ENCODE measurements around the gene LECT2.
A peak's percentile ranks its signal among the peaks of the same experiment; 100 is the strongest.

Gene LECT2

DNA sequence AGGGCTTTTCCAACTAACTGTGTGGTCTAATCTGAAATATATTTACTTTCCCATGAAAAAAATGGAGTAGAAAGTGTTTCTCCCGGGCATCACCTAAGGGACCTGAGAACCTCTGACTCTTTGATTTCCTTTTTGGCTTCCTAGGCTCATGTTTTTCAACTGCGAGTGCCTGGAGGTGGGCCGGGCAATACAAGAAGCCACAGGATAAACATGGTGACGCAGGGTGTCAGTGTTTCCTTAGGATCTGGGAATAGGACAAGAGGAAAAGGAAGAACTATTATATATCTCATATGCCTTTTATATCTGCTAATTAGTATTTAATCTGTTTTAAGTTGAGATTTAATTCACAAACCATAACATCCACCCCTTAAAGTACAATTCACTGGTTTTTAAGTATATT, 11.4 kb upstream of the LECT2 start:
- no peak overlapping the region for H3K4me3 ChIP-seq (ENCODE audit: insufficient read depth, low read depth, low read length, poor library complexity, severe bottlenecking)
- no peaks in the 10 kb centered on the region for H3K36me3 ChIP-seq (ENCODE audit: control insufficient read depth, insufficient read depth, low read length)
- DNase-seq = no peak
- H3K9me3 ChIP-seq (ENCODE audit: control insufficient read depth, low read length) = no peaks in the 10 kb centered on the region
- no peak overlapping the region for H3K27ac ChIP-seq (ENCODE audit: insufficient read depth, low read length, poor library complexity, severe bottlenecking)
- no peaks in the 10 kb centered on the region for H3K27me3 ChIP-seq (replicated peaks; ENCODE audit: control insufficient read depth, insufficient read depth, low read length, poor library complexity, severe bottlenecking)
- no peaks in the 10 kb centered on the region for H3K4me1 ChIP-seq (ENCODE audit: control insufficient read depth, insufficient read depth, low read length, poor library complexity, severe bottlenecking)

DNA sequence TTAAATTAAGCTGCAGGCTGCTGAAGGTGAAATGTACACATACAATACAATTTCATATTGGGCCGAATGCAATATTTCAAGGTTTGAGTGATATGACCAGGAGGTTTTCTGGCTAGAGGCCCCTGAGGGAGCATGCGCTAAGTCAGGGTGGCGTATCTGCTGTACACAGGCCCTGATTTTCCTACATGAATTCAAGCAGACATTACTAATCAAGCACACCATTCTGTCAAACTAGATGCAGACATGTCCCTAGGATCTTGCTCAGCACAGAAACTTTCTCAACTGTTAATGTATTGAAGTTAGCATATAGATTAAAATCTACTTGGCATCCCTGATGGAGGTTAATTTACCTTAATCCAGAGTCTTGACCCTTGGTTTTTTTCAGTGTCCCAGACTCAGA, 10.7 kb upstream of the LECT2 start:
- no peak for DNase-seq
- no peaks in the 10 kb centered on the region for H3K4me1 ChIP-seq (ENCODE audit: control insufficient read depth, insufficient read depth, low read length, poor library complexity, severe bottlenecking)
- no peaks in the 10 kb centered on the region for H3K27me3 ChIP-seq (replicated peaks; ENCODE audit: control insufficient read depth, insufficient read depth, low read length, poor library complexity, severe bottlenecking)
- no peaks in the 10 kb centered on the region for H3K9me3 ChIP-seq (ENCODE audit: control insufficient read depth, low read length)
- no peaks in the 10 kb centered on the region for H3K36me3 ChIP-seq (ENCODE audit: control insufficient read depth, insufficient read depth, low read length)
- no peak overlapping the region for H3K4me3 ChIP-seq (ENCODE audit: insufficient read depth, low read depth, low read length, poor library complexity, severe bottlenecking)
- H3K27ac ChIP-seq (ENCODE audit: insufficient read depth, low read length, poor library complexity, severe bottlenecking) = no peak overlapping the region

DNA sequence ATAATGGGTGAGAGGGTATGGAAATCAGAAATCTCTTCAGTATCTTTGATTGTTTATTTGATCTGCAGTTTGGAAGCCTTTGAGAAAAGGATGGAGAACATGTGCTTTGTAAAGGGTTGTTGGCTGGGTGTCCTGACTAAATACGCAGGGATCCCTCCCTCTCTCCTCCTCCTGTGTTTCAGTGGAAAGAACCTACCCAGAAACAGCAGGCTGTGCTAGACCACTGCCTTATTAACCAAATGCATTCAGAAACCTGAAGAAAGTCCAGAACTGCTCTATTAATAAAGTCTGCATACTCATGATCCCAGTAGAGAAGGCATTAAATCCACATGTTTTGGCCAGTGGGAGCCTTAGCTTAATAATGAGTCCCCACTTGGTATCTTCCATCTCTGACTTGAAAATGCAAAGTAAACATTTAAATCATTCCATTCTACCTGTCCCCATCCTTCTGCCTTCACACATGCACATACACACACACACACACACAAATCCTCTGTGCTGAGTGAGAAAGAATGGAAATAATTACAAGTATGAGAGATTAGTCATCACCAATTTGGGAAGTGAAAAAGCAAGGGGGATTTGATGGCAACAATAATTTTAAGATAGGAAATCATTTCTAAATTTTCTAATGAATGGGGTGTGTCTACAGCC, 10.0 kb upstream of the LECT2 start:
- Histone ChIP-seq H3K4me3 (ENCODE audit: insufficient read depth, low read depth, low read length, poor library complexity, severe bottlenecking) (no peak overlapping the region), H3K9me3 (ENCODE audit: control insufficient read depth, low read length) (no peaks in the 10 kb centered on the region), H3K36me3 (ENCODE audit: control insufficient read depth, insufficient read depth, low read length) (no peaks in the 10 kb centered on the region), H3K4me1 (ENCODE audit: control insufficient read depth, insufficient read depth, low read length, poor library complexity, severe bottlenecking) (no peaks in the 10 kb centered on the region), H3K27ac (ENCODE audit: insufficient read depth, low read length, poor library complexity, severe bottlenecking) (no peak overlapping the region), H3K27me3 (replicated peaks; ENCODE audit: control insufficient read depth, insufficient read depth, low read length, poor library complexity, severe bottlenecking) (no peaks in the 10 kb centered on the region)
- DNase-seq = no peak

DNA sequence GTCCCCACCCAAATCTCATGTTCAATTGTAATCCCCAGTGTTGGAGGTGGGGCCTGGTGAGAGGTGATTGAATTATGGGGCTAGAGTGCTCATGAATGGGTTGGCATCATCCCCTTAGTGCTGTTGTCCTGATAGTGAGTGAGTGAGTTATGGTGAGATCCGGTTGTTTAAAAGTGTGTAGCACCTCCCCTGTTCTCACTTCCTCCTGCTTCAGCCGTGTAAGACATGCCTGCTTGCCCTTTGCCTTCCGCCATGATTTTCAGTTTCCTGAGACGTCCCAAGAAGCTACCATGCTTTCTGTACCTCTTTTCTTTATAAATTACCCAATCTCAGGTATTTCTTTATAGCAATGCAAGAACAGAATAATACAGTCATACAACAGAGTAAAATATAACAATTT, 742 bp upstream of the LECT2 start:
- Histone ChIP-seq H3K4me1 (ENCODE audit: control insufficient read depth, insufficient read depth, low read length, poor library complexity, severe bottlenecking) (no peaks in the 10 kb centered on the region), H3K27ac (ENCODE audit: insufficient read depth, low read length, poor library complexity, severe bottlenecking) (no peak overlapping the region), H3K4me3 (ENCODE audit: insufficient read depth, low read depth, low read length, poor library complexity, severe bottlenecking) (no peak overlapping the region), H3K9me3 (ENCODE audit: control insufficient read depth, low read length) (no peaks in the 10 kb centered on the region), H3K27me3 (replicated peaks; ENCODE audit: control insufficient read depth, insufficient read depth, low read length, poor library complexity, severe bottlenecking) (no peaks in the 10 kb centered on the region), H3K36me3 (ENCODE audit: control insufficient read depth, insufficient read depth, low read length) (no peaks in the 10 kb centered on the region)
- DNase-seq = no peak

DNA sequence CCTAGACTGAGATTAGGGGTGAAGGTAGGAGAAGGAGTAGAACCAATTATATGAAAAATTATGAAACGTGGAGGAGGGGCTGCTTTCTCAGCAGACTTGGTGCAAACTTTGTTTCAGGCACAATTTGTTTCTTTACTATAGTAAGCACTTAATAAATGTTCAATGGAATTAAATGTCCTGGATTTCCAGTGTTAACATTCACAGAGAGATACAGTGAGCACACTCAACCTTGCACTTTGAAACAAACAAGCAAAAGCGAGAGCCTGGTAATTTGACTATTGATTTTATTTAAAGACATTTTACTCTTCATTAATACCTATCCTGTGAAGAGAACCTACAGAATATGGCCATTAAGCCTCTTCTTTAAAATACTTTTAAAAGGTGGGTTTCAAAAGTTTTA, 933 bp downstream of the LECT2 start:
- no peaks in the 10 kb centered on the region for H3K4me1 ChIP-seq (ENCODE audit: control insufficient read depth, insufficient read depth, low read length, poor library complexity, severe bottlenecking)
- no peaks in the 10 kb centered on the region for H3K9me3 ChIP-seq (ENCODE audit: control insufficient read depth, low read length)
- peaks cover 2% of the 10 kb centered on the region for H3K27me3 ChIP-seq (replicated peaks; ENCODE audit: control insufficient read depth, insufficient read depth, low read length, poor library complexity, severe bottlenecking)
- no peak for DNase-seq
- no peak overlapping the region for H3K4me3 ChIP-seq (ENCODE audit: insufficient read depth, low read depth, low read length, poor library complexity, severe bottlenecking)
- no peaks in the 10 kb centered on the region for H3K36me3 ChIP-seq (ENCODE audit: control insufficient read depth, insufficient read depth, low read length)
- no peak overlapping the region for H3K27ac ChIP-seq (ENCODE audit: insufficient read depth, low read length, poor library complexity, severe bottlenecking)

DNA sequence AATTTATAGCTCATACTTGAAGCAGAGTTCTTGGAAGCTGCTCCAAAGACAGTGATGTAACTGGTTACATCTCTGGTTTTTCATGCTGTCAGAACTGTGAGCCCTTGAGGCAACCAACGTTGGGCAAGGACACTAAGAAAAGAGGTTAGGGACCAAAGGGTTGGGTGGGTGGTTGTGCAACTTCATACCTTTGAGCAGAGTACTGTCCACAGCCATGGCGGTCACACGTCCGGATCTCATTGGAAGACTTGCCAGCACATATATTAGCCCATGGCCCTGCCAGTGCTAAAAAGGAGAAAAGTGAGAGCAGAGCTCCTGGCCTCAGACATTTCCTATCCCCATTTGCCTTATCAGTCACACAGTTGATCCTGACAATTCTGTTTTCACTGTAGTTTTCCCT, 2.1 kb downstream of the LECT2 start:
- no peak overlapping the region for H3K27ac ChIP-seq (ENCODE audit: insufficient read depth, low read length, poor library complexity, severe bottlenecking)
- H3K9me3 ChIP-seq (ENCODE audit: control insufficient read depth, low read length) = no peaks in the 10 kb centered on the region
- H3K4me1 ChIP-seq (ENCODE audit: control insufficient read depth, insufficient read depth, low read length, poor library complexity, severe bottlenecking) = no peaks in the 10 kb centered on the region
- no peak overlapping the region for H3K4me3 ChIP-seq (ENCODE audit: insufficient read depth, low read depth, low read length, poor library complexity, severe bottlenecking)
- no peaks in the 10 kb centered on the region for H3K36me3 ChIP-seq (ENCODE audit: control insufficient read depth, insufficient read depth, low read length)
- no peak for DNase-seq
- peaks cover 2% of the 10 kb centered on the region for H3K27me3 ChIP-seq (replicated peaks; ENCODE audit: control insufficient read depth, insufficient read depth, low read length, poor library complexity, severe bottlenecking)

DNA sequence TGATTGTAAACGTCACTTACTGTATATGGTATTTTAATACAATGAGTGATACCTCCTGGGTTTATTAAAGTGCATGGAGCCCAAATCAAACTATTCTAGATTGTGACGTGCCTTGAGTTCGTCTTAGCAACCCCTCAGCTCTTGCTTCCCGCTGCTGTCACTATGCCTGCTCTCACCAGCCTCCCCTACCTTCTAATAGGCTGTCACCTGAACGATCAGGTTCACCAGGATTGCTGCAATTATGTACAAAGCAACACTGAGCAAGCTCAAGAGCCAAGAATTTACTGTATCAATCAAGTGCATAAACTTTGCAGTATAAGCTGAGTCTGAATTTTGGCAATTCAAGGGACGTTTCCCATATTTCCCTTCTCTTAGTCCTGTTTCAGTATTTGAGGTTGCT, 3.0 kb downstream of the LECT2 start:
- H3K27me3 ChIP-seq (replicated peaks; ENCODE audit: control insufficient read depth, insufficient read depth, low read length, poor library complexity, severe bottlenecking) = peaks cover 2% of the 10 kb centered on the region
- no peak for DNase-seq
- H3K27ac ChIP-seq (ENCODE audit: insufficient read depth, low read length, poor library complexity, severe bottlenecking) = no peak overlapping the region
- H3K4me3 ChIP-seq (ENCODE audit: insufficient read depth, low read depth, low read length, poor library complexity, severe bottlenecking) = no peak overlapping the region
- no peaks in the 10 kb centered on the region for H3K9me3 ChIP-seq (ENCODE audit: control insufficient read depth, low read length)
- H3K36me3 ChIP-seq (ENCODE audit: control insufficient read depth, insufficient read depth, low read length) = no peaks in the 10 kb centered on the region
- H3K4me1 ChIP-seq (ENCODE audit: control insufficient read depth, insufficient read depth, low read length, poor library complexity, severe bottlenecking) = no peaks in the 10 kb centered on the region

DNA sequence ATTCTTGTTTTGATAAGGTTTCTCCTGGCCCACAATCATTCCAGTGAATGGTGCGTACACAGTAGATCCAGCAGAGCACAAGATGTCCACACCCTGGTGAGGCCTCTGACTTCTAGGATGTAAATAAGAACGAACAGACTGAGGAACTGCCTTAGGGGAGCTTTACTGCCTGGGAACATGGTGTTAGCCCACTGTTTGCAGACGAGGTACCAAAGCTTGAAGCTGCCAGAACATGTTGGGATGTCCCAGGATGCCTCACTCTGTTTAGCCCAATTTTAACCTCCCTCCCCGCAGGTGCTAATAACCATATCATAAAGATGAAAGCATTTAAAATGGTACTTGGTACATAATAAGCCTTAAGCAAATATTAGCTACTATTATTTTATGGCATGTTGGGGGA, 3.5 kb downstream of the LECT2 start:
- no peak for DNase-seq
- peaks cover 2% of the 10 kb centered on the region for H3K27me3 ChIP-seq (replicated peaks; ENCODE audit: control insufficient read depth, insufficient read depth, low read length, poor library complexity, severe bottlenecking)
- no peaks in the 10 kb centered on the region for H3K9me3 ChIP-seq (ENCODE audit: control insufficient read depth, low read length)
- no peaks in the 10 kb centered on the region for H3K36me3 ChIP-seq (ENCODE audit: control insufficient read depth, insufficient read depth, low read length)
- no peak overlapping the region for H3K4me3 ChIP-seq (ENCODE audit: insufficient read depth, low read depth, low read length, poor library complexity, severe bottlenecking)
- H3K27ac ChIP-seq (ENCODE audit: insufficient read depth, low read length, poor library complexity, severe bottlenecking) = no peak overlapping the region
- H3K4me1 ChIP-seq (ENCODE audit: control insufficient read depth, insufficient read depth, low read length, poor library complexity, severe bottlenecking) = no peaks in the 10 kb centered on the region

DNA sequence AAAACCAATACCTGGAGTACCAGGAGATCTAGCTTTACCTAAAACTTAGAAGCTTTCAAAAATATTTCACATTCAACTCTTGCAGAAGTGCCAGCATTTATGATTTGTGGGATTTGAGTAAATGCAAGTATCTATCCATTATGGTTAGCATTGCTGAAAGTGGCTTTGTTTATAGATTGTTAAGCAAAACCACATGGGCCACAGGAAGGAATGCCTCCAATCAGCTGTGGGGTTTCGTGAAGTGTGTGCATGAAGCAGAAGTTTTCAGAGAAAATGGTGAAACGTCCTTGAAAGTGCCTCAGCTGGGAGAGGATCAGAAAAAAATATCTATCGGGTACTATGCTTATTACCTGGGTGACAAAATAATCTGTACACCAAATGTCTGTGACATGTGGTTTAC, 4.2 kb downstream of the LECT2 start:
- H3K4me1 ChIP-seq (ENCODE audit: control insufficient read depth, insufficient read depth, low read length, poor library complexity, severe bottlenecking) = no peaks in the 10 kb centered on the region
- H3K27me3 ChIP-seq (replicated peaks; ENCODE audit: control insufficient read depth, insufficient read depth, low read length, poor library complexity, severe bottlenecking) = peaks cover 2% of the 10 kb centered on the region
- no peak overlapping the region for H3K27ac ChIP-seq (ENCODE audit: insufficient read depth, low read length, poor library complexity, severe bottlenecking)
- DNase-seq = no peak
- H3K36me3 ChIP-seq (ENCODE audit: control insufficient read depth, insufficient read depth, low read length) = no peaks in the 10 kb centered on the region
- no peak overlapping the region for H3K4me3 ChIP-seq (ENCODE audit: insufficient read depth, low read depth, low read length, poor library complexity, severe bottlenecking)
- H3K9me3 ChIP-seq (ENCODE audit: control insufficient read depth, low read length) = no peaks in the 10 kb centered on the region

DNA sequence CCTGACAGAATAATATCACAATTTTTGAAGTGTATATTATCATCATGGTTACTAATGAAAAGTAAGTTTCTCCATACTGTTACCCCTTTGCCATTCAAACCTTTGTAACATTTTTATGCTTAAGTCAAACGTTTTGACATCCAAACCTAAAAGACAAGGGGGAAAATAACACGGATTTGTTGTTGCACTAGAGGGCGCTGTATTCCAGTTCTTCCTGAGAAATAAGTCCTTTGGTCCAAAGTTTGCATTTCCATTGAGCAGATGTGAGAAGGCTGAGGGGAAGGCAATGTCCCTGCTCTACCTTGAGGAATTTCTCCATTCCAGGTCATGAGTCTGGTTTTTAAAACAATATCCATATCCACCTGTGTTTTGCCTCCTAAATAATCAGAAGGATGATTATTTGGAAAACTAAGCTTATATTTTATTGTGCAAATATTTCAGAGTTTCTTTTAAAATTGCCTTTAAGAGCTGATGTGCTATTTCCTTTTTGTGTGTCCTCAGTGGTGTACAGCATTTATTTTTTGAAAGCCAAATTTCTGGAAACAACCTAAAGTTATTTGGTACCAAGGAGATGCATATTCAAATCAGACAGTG, 9.7 kb downstream of the LECT2 start:
- Histone ChIP-seq H3K4me3 (ENCODE audit: insufficient read depth, low read depth, low read length, poor library complexity, severe bottlenecking) (no peak overlapping the region), H3K4me1 (ENCODE audit: control insufficient read depth, insufficient read depth, low read length, poor library complexity, severe bottlenecking) (no peaks in the 10 kb centered on the region), H3K27me3 (replicated peaks; ENCODE audit: control insufficient read depth, insufficient read depth, low read length, poor library complexity, severe bottlenecking) (peaks cover 2% of the 10 kb centered on the region), H3K9me3 (ENCODE audit: control insufficient read depth, low read length) (no peaks in the 10 kb centered on the region), H3K27ac (ENCODE audit: insufficient read depth, low read length, poor library complexity, severe bottlenecking) (no peak overlapping the region), H3K36me3 (ENCODE audit: control insufficient read depth, insufficient read depth, low read length) (no peaks in the 10 kb centered on the region)
- peak in 1 of 3 donors; percentile 11 for DNase-seq
